CD4-positive, alpha-beta T cell treated with Interleukin-4 for 1 hour (primary cell): ENCODE measurements around the gene SNED1.
A peak's percentile ranks its signal among the peaks of the same experiment; 100 is the strongest.
"Not testable (repeated sequence)": the region's sequence is repeated elsewhere in the genome, so short reads cannot be mapped to it uniquely, and the experiment has no call there.

Experiments used
- DNase-seq, 2 donors: peaks; one replicate each; pipeline ENCODE4 v3.0.0-alpha.2; 2020 to 2022

Gene SNED1

DNA sequence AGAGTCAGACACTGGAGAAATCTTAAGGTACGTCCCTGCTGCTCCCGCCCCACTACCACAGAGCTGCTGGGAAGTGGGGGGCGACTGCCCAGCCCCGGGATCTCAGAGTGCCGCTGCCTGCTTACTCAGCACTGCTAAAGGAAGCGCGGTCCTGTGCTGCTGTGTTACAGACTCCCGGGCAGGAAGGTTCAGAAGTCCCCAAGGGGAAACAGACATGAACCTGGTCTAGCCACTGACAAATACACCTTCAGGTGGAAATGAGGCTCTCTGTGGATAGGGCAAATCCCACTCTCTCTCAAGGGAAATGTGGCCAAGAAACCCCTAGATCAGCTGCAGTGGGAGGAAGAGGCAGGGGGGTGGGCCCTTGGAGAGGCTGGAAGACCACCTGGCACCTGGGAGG, 90.0 kb downstream of the SNED1 start:
- no peak for DNase-seq

DNA sequence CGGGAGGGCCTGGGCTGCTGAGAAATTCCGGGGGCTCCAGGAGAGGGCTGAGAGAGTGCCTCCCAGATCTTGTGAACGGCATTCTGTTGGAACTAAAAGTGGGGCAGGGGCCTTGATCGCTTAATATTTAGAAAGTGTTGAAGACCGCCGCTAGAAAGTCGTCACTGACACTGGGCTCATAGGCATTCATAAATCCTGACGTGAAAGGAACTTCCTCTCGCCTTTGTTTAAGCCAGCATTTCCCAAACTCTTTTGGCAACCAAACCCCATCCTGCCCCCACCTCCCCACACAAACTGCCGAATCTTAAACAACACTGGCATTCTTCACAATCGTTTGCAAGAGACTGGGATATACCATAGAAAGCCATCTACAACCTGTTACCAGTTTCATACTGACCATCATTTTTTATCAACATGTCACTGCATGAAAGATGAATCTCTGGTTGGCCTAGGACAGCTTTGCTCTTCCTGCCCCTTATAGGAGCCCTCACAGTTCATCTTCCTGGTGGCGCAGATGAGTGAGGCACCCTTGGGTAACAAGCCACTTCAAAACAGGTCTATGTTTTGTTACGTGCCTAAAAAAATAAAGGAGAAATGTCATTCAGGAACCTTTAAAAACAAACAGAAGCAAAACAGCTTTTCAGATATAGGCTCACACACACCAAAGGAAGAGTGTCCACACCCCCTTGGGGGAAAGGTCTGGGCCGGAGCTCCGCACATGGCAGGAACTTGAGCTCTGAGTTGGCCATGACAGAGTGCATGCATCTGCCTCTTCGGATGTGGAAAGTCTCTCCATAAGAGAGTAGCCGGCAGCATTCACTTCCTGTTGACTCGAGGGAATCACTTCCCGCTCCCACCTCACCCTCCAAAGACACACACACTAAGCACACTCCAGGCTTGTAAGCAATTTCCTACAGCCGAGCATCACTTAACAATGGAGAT, 90.6 kb downstream of the SNED1 start:
- no peak for DNase-seq

DNA sequence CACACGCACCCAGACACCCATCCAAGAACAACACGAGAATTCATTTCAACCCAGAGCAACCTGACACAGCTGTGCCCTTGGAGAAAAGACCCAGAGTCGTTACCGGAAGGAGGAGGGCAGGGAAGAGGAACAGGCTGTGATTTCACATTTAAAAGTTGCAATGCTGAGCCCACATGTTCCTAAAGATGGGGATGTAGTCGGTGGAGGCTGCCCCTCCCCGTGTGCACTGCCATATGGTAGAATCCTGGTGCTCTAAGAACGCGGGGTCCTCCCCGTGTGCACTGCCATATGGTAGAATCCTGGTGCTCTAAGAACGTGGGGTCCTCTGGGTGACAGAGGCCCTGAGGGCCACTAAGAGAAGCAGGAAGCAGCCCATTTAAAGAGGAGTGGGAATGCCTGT, 92.8 kb downstream of the SNED1 start:
- no peak for DNase-seq

DNA sequence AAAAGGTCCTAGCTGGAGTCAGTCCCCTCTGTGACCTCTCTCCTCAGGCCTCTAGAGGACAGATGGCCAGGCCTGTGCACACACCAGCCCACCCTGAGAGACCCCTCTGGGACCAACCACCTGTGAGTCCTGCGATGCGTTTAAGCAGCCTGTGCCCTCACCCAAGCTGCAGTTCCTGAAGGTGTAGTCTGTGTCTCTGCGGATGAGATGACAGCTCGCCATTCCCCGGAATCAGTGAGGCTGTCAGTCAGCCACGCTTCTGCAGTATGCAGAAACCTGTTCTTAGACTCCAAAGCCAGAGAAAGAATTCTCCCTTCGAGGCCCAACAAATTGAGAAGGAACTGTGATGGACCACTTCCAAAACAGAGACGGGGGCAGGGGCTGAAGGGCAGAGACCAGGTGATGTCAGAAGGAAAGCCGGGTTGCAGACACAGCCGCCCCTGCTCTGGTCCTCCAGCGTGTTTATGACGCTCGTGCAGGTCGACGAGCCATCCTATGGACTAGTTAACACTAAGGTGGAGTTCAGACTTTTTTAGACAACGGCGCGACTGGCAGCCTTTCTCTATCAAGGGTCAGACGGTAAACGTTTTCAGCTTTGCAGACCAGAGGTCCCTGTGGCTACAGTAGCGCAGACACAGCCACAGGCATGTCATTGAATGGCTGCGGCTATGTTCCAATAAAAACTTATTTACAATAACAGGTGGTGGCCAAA, 93.5 kb downstream of the SNED1 start:
- no peak for DNase-seq

DNA sequence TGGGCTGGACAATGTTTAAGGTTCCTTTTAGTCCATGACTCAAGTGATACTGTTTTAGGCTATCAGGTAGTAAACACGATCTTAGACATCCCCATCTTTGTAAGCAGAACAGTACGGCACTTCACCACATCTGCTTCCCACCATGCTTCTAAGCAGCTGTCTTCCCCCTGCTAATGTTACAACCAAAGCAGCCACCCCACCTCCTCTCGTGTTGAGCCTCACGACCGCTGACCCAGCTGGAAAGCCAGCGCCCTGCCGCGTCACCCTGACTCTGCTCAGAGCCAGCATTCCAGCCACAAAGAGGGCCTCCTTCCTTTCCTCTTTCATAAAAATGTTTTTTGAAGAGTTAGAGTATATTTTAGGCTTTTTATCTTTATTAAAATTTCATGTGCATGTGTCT, 94.3 kb downstream of the SNED1 start:
- no peak for DNase-seq

DNA sequence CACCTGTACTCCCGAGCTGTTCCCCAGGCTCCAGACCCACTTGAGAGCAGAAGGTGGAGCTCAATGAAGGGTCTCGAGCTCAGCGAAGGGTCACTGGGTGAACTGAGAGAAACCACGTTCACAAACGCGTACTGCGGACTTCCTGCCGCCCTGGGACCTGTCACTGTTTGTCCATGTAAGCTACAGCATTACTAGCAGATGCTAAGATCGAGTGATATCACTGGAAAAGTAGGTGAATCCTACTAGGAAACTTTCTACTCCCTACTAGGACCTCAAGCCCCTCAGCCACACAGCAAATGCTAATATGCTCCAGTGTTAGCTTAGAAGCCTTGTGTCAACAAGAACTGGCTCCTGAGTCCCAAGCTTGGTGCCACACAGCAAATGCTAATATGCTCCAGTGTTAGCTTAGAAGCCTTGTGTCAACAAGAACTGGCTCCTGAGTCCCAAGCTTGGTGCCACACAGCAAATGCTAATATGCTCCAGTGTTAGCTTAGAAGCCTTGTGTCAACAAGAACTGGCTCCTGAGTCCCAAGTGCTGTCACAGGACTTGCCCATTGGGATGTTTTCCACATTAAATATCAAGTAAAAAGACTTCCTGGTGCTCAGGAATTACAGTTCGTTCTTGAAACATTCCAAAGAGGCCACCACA, 94.8 kb downstream of the SNED1 start:
- not testable (repeated sequence) for DNase-seq

DNA sequence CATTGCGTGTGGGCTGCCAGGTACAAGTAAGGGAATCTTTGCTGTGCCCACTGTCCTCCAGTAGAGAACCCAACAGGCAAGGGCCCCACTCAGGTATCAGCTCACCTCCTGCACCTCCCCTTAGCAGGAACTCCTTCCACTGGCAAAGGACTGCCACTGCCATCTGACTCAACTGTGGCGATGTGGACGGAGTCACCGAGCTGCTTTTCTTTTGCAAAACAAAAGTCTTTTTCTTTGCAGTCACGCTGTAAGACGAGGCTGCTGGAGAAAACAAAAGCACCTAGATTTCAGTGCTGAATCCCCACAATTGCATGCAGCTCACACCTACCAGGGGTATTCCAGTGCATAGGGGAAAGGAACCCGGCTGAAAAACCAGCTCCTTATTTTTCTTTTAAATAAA, 95.8 kb downstream of the SNED1 start:
- DNase-seq = no peak

DNA sequence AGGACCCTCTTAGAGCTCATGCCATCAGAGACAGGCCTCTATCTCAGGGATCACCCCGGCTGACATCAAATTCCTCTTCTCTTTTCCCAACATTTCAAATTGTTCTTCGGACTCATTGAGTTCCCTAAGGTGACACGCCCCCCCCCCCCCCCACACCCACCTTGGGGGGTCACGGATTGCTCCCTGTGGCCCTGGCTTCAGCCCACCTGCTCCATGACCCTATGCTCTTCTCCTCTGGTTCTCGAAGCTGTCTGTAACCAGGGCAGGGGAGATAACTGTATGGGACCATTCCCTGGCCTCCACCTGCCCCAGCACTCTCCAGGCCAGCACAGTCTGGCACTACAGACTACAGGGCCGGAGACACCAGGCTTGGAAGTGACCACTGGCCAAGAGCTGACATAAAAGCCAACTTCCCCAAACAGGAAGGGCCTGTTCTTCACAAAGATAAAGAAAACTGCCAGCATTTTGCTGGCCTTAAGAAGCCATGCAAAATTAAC, 96.6 kb downstream of the SNED1 start:
- DNase-seq = no peak

DNA sequence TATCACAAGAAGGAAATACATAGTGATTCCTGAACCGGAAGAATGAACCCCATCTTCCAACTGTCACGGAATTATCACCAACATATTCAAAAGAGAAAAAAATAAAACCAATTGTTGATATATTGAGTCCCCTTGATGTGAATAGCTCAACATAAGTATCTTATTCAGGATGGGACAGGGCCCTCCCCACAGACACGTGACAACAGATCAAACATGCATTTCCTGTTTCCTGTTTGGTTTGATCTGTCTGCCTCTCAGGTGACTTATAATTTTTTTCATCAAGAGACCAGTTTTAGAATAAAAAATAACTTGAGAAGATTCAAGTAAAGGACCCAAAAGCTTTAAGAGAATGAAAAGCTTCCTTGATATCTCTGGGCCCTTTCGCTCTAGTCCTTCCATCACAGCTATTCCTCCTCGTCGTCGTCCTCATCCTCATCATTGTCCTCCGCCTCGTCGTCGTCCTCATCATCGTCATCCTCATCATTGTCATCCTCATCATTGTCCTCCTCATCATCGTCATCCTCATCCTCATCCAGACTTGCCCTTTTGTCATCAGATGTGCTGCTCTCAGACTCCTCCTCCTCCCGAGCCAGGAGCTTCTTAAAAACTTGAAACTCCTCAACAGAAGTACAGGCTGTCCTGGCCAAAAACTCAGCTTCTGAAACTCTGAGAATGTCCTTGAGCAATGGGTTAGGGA, 97.3 kb downstream of the SNED1 start:
- peak; percentile 57 to 78 for DNase-seq

DNA sequence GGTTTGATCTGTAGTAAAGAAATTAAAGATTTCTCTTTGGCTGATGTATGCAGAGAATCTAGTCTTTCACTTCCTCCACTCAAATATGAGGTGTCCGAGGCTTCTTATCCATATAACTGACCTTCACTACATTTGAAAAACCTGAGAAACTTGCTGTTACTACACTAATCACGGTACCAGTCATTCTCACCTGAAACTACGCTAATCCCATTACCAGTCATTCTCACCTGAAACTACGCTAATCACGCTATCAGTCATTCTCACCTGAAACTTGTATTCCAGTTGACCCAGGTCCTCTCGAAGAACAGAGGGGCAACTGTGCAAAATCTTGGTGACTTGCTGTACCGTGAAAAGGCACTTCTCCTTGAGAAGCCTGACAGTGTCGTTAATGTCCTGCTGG, 98.6 kb downstream of the SNED1 start:
- DNase-seq = no peak

DNA sequence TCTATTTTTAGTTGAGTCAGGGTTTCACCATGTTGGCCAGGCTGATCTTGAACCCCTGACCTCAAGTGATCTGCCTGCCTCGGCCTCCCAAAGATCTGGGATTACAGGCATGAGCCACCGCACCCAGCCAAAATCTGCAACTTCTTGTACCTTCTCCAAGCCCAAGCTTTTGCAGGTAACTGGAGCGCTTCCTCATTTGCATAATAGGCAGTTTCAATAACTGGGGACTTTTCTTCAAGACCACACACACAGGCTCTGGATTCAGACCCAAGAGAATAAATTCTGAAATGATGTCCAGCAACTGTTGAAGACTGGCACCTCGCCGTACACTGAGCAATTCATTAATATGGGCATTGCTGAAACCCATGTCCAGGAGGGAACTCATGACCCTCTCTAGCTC, 100.8 kb downstream of the SNED1 start:
- no peak for DNase-seq

DNA sequence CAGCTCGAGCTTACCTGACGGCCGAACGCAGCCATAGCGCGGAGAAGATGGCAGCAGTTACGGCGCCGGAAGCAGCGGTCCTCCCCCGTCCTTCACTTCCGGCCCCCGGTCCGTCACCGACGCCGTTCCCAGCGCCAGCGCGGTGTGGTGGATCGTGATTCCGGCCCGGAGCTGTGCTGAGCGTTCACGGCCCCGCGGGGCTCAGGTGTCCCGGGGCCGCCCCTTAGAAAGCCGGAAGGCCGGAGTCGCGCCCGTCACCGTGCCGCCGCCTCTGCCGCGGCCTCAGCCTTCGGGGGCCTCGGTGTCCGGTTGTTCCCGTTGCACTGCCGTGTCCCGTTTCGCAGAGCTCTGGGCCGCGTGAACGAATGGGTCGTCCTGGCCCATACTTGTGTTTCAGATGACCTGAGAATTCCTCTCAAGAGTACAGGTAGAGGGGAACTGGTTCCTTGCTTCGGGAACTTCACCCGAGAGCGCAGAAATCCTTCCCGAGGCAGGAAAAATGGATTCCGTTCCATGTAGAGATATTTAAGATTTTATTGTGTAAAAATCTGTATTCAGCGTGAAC, 103.9 kb downstream of the SNED1 start, which contains the start of gene MTERF4:
MTERF4 (minus strand) TSS at position 49 of the 565 bp plus-strand sequence; CDS start at position 35, 14 bp downstream.
- peak; percentile 87 to 89 for DNase-seq

DNA sequence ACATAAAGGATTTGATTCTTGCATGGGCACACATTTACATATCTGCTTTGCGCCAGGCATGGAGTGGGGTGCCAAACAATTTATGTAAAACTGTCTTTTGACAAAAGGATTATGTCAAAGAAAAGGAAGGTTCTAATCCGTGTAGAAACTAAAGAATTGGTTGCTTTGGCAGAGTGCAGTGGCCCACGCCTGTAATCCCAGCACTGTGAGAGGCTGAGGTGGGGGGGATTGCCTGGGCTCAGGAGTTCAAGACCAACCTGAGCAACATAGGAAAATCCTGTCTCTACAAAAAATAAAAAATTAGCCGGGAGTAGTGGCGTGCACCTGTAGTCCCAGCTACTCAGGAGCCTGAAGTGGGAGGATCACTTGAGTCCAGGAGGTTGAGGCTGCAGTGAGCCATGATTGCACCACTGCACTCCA, 104.8 kb downstream of the SNED1 start:
- DNase-seq = no peak

DNA sequence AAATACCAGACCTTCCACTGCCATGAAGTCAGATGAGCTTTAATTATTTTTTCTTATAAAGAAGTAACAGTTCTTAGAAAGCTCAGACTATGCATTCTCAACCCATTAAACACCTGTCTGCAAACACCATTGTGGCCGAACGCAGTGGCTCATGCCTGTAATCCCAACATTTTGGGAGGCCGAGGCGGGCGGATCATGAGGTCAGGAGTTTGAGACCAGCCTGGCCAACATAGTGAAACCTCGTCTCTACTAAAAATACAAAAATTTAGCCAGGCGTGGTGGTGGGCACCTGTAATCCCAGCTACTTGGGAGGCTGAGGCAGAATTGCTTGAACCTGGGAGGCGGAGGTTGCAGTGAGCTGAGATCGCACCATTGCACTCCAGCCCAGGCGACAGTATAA, 106.2 kb downstream of the SNED1 start:
- not testable (repeated sequence) for DNase-seq

DNA sequence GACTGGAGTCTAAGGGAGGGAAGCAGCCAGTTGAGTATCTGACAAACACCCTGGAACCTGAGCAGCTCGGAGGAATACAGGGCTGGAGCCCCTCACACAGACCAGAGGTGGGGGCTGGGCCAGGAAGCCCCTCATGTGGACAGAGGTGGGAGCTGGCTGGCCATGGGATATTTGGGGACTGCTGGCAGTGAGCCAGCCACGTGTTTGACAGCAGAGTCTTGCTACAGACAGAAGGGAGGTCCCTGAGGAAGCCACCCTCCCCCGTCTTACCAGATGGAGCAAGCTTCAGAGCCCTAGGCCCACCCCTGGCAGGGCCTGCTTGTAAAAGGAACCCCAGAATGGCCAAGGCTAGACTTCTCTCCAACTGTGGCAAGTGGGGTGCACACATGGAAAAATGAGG, 107.2 kb downstream of the SNED1 start:
- DNase-seq = no peak

DNA sequence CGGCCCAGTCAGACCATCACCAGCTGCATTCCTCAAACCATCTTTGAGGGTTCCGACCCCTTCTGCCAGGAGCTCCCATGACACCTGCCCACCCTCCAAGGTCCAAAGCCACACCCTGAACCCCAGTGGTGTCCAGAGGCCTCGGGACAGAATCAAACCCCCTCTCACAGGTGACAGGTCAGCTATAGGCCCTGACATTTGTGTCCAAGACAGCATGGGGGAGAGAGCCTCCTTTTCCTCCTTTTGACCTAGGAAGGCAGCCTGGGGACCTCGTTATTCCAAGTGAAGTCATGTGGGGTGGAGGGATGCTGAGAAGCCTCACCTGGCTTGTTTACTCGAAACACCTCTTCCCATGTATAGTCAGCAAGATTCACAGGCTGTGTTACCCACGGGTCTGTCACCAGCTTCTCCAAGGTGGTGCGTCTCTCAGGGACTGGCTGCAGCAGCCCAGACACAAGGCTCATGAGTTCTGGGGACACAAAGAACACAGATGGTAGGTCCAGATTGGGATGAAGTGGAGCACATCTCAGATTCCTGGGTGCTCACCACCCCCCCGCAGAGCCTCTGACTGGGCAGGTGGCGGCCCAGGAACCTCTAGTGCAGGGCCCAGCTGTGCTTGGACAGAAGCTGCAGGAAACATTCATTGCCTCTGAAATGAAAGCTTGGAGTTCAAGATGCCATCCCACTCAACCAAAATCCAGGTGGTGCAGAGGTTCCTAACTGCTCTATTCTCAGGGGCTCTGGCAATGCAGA, 108.8 kb downstream of the SNED1 start:
- DNase-seq = no peak

DNA sequence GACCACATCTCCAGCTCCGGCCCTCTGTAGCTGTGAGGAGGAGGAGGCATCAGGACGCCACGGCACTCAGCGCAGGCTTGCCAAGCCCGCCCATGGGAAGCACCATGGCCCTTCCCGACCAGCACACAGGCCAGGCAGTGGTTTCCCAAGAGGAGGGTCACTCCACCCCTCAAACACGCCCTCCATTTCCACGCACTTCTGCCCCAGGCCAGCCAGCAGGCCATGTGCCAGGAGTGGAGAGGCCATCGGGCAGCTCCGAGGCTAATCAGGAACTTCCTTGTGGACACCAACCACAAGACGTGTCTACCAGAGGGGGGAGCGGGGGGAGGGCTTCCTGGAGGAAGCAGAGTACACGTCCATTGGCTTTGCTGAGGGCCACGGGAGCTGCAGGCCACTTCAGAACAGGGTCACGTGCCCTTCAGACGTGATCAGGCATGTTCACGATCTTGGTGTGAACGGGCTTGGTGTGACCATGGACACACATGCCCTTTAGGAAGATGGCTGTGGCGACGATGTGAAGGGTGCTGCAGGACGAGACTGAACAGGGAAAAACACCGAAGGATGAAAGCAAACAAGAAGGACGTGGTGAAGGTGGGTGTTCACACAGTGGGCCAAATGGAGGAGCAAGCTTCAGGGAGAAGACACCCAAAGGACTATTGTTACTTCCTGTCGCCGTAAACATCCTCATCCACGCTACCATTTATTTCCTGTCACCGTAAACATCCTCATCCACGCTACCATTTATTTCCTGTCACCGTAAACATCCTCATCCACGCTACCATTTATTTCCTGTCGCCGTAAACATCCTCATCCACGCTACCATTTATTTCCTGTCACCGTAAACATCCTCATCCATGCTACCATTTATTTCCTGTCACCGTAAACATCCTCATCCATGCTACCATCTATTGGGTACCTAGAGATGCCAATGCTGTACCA, 110.1 kb downstream of the SNED1 start:
- DNase-seq = peak; percentile 30 to 64

DNA sequence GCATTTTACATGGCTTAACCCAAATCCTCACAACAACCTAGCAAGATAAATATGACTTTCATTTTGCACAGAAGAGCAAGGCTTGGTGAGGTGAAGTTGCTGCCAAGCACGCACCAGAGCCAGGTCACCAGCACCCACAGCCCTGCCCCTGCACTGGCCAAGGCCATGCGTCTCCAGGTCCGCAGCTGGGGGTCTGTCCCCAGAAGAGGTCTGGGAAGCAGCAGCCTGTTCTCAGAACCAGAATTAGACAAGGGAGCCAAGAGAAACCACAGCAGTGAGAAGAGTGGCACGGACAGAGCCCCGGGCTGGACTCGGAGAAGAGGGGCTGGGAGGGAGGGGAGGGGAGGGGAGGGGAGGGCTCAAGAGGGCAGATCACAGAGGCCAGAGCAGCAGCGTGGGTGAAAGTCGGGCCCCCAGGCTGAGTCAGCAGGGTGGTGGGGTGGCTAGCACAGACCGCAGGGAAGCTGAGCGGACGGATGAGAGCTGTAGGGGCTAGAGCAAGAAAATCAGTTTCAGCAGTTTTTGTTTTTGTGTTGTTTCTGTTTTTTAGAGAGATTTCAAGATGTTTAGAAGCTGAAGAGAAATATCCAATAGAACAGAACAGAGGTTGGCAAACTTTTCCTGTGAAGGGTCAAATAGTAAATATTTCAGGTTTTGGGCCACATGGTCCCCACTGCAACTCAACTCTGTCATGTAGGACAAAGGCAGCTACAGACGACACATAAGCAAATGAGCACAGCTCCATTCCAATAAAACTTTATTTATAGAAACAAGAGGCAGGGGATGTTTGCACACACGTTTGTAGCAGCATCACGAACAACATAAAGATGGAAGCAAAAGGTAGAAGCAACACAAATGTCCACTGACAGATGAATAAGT, 111.0 kb downstream of the SNED1 start:
- DNase-seq = peak in 1 of 2 donors; percentile 26

DNA sequence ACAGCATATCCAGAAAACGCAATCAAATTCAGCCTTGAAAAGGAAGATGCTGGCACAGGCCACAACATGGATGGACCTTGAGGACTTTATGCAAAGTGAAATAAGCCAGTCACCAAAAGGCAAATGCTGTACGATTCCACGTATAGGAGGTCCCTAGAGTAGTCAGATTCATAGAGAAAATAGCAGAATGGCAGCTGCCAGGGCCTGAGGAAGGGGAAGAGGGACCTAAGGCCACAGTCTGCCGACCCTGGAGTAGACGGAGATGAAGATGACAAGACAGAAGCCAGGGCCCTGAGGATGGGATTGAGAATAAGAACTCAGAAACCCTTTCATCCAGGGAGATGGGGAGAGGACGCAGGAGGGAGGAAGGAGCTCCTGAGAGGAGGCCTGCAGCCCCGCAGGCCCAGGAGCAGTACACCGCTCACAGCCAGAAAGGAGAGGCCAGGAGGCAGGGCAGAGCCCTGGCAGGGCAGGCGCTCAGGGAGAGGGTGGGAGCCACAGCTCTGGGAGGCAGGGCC, 111.7 kb downstream of the SNED1 start:
- DNase-seq = no peak
